ENCODE measurements around the gene ALKAL2. TPM values are rescaled to one million over a fixed set of nuclear protein-coding genes. Genes with fewer than 3 reads are reported as not detected.

ALKAL2 gene
- total RNA-seq, 4 donors from 2014 or later: 3.3 to 82.6 (median 19.0) TPM

GRCh38 chr2:254241-254640 lies 33.6 kb downstream of the ALKAL2 start:
- no peak overlapping the region for H3K27ac ChIP-seq
- no peak overlapping the region for H3K4me3 ChIP-seq
- no peaks in the 10 kb centered on the region for H3K4me1 ChIP-seq
- TF ChIP-seq POLR2A (IDR thresholded peaks at IDR 0.05): no peak
- TF ChIP-seq CTCF (IDR thresholded peaks at IDR 0.05): no peak
- no peaks in the 10 kb centered on the region for H3K36me3 ChIP-seq
- DNase-seq: no peak
- intact Hi-C loops (cut with DNase I; ENCODE audit: low total_unique reads): no loop called here
- H3K9me3 ChIP-seq: no peaks in the 10 kb centered on the region
- H3K27me3 ChIP-seq: no peaks in the 10 kb centered on the region

GRCh38 chr2:253202-253638 lies 34.7 kb downstream of the ALKAL2 start:
- Histone ChIP-seq H3K27ac (no peak overlapping the region), H3K27me3 (no peaks in the 10 kb centered on the region), H3K36me3 (no peaks in the 10 kb centered on the region), H3K4me1 (no peaks in the 10 kb centered on the region), H3K9me3 (no peaks in the 10 kb centered on the region), H3K4me3 (no peak overlapping the region)
- DNase-seq: no peak
- intact Hi-C loops (cut with DNase I; ENCODE audit: low total_unique reads): no loop called here
- TF ChIP-seq POLR2A (IDR thresholded peaks at IDR 0.05) (no peak), CTCF (IDR thresholded peaks at IDR 0.05) (no peak)

DNA sequence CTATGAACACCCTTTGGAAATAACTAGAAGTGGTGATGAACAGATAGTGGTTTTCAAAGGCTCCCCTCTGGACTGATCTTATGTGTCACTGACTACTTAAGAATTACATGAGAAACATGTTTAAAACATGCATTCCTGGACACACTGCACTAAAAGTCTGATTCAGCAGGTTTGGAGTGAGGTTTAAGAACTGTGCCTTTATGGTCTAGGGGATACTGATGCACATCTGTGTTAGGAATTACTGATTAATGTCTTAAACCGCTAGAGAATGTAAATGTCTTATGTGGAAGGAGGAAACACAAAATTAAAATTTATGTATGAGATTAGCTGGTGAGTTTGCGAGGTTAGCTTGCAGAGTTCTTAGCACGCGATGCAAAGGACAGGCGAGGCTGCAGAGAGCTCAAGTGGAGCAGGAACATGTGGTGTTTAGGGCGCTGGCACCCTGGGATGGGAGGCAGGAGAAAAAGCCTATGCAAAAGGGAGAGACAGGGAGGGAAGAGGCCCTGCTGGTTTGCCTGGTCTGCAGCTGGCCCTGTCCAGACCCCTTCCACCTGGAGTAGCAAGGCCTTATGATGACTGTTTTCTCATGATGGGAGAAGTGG lies 35.8 kb downstream of the ALKAL2 start:
- TF ChIP-seq CTCF (IDR thresholded peaks at IDR 0.05) (no peak), POLR2A (IDR thresholded peaks at IDR 0.05) (no peak)
- DNase-seq: no peak
- no peaks in the 10 kb centered on the region for H3K4me1 ChIP-seq
- no peaks in the 10 kb centered on the region for H3K27me3 ChIP-seq
- intact Hi-C loops (cut with DNase I; ENCODE audit: low total_unique reads): no loop called here
- H3K36me3 ChIP-seq: no peaks in the 10 kb centered on the region
- H3K9me3 ChIP-seq: no peaks in the 10 kb centered on the region
- H3K4me3 ChIP-seq: no peak overlapping the region
- no peak overlapping the region for H3K27ac ChIP-seq

DNA sequence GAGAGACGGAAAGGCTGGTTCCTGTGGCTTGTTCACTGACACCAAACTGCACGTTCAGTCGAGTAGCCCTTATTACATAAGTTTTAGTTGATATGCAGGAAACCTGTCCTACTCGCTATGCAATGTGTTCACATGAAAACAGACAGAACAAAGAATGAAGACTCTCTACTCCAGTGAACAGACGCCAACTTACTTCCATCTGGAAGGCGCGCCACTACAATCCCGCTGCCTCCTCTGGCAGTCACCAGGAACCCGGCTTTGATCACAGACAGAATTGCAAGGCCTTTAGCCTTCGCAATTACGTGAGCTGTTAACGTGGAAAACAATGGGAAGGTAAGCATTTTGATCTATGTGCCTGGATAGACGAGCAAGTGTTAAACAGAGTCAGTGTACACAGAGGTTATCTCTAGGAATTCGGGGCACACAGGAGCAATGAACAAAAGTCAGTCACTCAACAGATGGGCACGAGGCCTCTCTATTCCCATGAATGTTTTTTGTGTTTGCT lies 38.3 kb downstream of the ALKAL2 start:
- DNase-seq: no peak
- no peaks in the 10 kb centered on the region for H3K9me3 ChIP-seq
- H3K4me1 ChIP-seq: no peaks in the 10 kb centered on the region
- no peak overlapping the region for H3K4me3 ChIP-seq
- H3K36me3 ChIP-seq: no peaks in the 10 kb centered on the region
- H3K27ac ChIP-seq: no peak overlapping the region
- H3K27me3 ChIP-seq: no peaks in the 10 kb centered on the region
- intact Hi-C loops (cut with DNase I; ENCODE audit: low total_unique reads): no loop called here
- no peak for TF ChIP-seq CTCF (IDR thresholded peaks at IDR 0.05)
- no peak for TF ChIP-seq POLR2A (IDR thresholded peaks at IDR 0.05)

DNA sequence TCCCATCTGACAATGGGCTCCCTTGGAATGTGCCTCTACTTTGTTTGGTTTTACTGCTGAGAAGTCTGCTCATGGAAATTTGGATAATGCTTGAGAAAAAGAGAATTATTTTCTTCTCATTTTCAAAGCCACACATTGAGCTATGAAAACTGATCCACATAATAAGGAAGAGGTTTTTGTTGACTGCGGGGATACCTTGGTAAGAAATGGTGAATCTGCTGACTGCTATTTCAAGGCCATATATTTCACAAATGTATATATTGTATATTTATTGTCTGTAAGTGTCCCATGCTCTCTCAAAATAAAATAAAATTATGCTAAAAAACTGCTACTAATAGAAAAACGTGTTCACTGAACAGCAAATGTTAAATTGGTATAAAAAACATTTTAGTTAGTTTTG lies 39.2 kb downstream of the ALKAL2 start:
- no peaks in the 10 kb centered on the region for H3K27me3 ChIP-seq
- no peaks in the 10 kb centered on the region for H3K9me3 ChIP-seq
- H3K27ac ChIP-seq: no peak overlapping the region
- TF ChIP-seq POLR2A (IDR thresholded peaks at IDR 0.05): no peak
- TF ChIP-seq CTCF (IDR thresholded peaks at IDR 0.05): no peak
- intact Hi-C loops (cut with DNase I; ENCODE audit: low total_unique reads): no loop called here
- DNase-seq: no peak
- no peaks in the 10 kb centered on the region for H3K4me1 ChIP-seq
- H3K36me3 ChIP-seq: no peaks in the 10 kb centered on the region
- no peak overlapping the region for H3K4me3 ChIP-seq
